NCI-H1092 treated with DMSO at 0.1 percent for 48 hours (cell line): ENCODE data around the gene DES.

ENCODE experiments used
- DNase-seq: peaks from one replicate; lab custom pipeline; 2025; lab: John Stamatoyannopoulos, UW

The DES gene

GRCh38 chr2:219438453-219438852 is 20.3 kb downstream of the DES start:
- DNase-seq, result no peak

GRCh38 chr2:219439506-219439905 is 21.3 kb downstream of the DES start:
- DNase-seq, result no peak

DNA sequence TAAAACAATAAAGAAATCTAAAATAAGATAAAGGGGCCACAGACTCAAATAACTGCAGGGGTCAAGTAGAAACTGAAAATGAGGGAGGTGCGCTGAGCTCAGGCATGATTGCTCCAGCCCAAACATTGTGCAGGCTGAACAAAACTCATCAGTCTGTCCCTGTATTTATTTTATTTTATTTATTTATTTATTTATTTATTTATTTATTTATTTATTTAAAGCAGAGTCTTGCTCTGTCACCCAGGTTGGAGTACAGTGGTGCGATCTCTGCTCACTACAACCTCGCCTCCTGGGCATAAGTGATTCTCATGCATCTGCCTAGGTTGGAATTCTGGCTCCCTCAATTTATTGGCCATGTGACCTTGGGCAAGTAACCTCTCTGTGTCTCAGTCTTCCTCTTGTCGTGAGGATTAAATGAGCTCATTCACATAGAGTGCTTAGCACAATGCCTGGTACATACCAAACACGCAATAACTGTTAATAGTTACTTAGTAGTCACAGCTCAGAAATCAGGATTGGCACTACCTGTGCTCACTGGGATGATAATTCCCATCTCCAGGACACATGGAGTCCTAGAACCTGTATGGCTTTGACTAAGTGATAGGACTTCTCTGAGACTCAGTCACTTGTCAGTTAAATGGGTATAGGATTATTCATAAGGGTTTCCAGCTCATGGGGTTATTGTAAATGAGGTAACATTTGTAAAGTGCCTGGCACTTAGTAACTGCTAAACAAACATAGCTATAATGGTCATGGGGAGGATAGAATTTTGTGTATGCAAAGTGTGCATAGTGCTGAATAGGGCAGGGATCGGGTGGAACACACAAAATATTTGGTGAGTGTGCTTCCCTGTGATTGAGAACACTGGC is 22.4 kb downstream of the DES start:
- DNase-seq, result no peak

GRCh38 chr2:219441451-219442255 is 23.5 kb downstream of the DES start:
- DNase-seq, result peak; percentile 29

DNA sequence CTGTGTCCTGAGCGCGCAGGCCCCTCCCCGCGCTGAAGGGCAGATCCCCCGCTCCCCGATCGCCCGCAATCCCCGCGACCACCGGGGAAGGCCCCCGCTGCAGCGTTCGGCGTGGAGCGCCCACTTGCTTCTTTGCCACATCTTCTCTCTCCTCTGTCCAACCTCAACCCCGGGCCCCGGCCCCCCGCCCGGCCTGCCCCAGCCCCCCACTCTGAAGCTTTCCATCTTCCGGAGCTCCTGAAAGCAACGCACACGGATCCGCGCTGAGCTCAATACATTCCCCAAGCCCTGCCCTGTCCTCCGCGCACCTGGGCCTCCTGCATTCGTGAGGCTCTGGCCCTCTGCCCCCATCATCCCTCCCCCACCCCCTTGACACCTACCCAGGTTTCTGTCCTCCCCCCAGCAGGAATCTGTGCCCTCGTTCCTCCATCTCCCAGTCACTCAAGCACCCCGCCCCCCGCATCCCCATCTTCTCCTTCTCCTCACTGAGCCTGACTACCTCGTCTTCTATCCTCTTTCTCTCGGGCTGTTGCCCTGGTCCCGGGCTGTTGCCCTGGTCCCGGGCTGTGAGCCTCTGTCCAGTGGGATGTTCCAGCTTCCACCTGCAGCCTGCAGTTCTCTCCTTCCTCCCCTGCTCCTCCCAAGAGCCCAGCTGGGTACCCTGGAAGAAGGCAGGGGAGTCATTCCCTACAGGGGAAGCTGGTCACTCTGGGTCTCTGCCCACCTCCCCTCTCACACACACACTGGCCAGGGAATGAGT is 24.3 kb downstream of the DES start:
- no peak for DNase-seq

GRCh38 chr2:219443016-219443696 is 25.0 kb downstream of the DES start:
- no peak for DNase-seq

DNA sequence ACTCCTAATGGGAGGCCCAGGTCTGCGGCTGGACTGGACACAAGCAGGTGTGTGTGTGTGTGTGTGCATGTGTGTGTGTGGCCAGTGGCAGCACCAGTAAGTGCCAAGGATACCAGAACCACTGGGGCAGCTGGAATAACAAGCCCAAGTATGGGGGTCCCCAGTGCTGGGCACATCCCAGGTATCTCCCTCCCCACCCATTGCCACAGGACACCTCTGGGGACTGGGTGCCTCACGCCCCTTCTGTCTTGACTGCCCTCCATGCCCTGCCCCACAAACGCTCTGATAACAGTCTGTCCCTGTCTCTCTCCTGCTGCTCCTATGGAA is 25.5 kb downstream of the DES start:
- no peak for DNase-seq

DNA sequence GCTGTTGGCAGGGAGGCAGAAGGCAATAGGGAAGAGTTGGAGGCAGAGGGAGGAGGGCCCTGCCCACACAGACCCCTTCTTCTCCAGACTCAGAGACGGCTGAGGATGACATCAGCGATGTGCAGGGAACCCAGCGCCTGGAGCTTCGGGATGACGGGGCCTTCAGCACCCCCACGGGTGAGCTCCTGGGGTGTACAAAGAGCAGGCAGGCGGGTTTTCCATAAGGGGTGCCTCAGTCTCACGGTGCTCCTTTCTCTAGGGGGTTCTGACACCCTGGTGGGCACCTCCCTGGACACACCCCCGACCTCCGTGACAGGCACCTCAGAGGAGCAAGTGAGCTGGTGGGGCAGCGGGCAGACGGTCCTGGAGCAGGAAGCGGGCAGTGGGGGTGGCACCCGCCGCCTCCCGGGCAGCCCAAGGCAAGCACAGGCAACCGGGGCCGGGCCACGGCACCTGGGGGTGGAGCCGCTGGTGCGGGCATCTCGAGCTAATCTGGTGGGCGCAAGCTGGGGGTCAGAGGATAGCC is 26.5 kb downstream of the DES start:
- no peak for DNase-seq

DNA sequence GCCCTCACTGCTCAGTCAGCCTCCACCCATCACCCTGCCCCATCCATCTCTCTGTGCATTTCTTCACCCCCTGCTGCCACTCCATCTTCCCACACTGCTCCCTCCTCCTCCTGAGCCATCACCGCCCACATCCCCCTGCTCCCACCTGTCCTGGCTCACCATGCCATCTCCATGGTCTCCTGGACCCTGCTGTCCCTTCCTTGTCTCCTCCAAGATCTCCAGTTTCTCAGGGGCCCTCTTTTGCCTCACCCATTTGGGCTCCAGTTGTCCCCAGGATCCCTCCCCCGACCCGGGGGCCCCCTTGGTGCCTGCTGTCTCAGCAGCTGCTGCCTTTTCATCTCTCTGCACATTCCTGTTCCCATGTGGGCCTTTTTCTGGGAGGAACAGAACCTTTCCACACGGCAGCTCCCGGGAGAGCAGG is 27.1 kb downstream of the DES start:
- DNase-seq, result no peak

GRCh38 chr2:219446101-219446504 is 27.9 kb downstream of the DES start:
- DNase-seq, result peak; percentile 40

DNA sequence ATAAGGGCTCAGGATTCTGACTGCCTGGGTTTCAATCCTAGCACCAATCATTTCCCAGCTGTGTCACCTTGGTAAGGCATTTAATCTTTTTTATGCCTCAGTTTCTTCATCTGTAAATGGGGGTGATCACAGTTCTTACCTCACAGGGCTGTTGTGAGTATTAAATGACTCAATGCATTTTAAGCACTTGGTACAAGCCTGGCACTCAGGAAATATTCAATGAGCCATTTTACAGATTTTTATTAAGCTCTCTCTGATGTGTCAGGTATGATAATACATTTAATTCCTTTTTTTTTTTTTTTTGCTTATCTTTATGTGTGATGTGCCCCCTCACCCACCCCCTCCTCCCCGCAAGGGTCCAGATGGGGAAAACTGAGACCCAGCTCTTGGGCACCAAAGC is 28.5 kb downstream of the DES start:
- DNase-seq, result no peak

GRCh38 chr2:219447242-219448098 is 29.3 kb downstream of the DES start:
- no peak for DNase-seq

GRCh38 chr2:219448099-219448775 is 30.1 kb downstream of the DES start:
- DNase-seq, result no peak

- DNase-seq, result no peak
These were observed 30.7 kb downstream of the DES start for GRCh38 chr2:219448776-219449341.

GRCh38 chr2:219449609-219450008 is 31.4 kb downstream of the DES start:
- no peak for DNase-seq

DNA sequence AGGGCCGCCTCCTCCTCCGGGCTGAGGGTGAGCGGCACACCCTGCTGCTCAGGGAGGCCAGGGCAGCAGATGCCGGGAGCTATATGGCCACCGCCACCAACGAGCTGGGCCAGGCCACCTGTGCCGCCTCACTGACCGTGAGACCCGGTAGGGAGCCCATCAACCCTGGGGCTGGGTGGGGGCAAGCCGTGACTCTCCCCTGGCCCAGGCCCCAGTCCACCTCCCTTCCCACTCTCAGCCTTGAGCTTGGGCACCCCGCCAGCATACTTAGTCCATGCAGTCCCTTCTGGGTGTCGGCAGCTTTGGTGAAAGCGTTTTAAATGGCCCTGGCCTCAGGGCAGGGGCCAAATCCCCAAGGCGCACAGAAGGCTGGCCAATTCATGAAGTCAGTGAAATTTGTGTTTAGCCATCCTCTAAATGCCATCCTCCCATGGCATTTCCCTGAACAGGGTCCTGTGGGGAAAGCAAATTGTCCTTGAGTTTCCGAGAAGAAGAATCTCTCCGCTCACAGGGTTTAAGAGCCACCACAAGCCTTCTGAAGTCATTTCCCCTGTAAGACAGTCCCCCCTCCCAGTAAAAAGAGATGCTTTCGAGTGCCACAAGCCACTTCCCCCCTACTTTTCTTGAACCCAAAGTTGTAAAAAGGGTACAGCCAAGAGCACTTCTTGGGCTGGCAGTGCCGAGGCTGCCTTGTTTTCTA is 33.6 kb downstream of the DES start:
- DNase-seq, result peak; percentile 40

GRCh38 chr2:219452361-219453317 is 34.5 kb downstream of the DES start:
- peak; percentile 71 for DNase-seq
